Measurements from ENCODE around the gene CUL4A.
"Not testable (repeated sequence)": the region's sequence is repeated elsewhere in the genome, so short reads cannot be mapped to it uniquely, and the experiment has no call there.

Gene CUL4A

DNA sequence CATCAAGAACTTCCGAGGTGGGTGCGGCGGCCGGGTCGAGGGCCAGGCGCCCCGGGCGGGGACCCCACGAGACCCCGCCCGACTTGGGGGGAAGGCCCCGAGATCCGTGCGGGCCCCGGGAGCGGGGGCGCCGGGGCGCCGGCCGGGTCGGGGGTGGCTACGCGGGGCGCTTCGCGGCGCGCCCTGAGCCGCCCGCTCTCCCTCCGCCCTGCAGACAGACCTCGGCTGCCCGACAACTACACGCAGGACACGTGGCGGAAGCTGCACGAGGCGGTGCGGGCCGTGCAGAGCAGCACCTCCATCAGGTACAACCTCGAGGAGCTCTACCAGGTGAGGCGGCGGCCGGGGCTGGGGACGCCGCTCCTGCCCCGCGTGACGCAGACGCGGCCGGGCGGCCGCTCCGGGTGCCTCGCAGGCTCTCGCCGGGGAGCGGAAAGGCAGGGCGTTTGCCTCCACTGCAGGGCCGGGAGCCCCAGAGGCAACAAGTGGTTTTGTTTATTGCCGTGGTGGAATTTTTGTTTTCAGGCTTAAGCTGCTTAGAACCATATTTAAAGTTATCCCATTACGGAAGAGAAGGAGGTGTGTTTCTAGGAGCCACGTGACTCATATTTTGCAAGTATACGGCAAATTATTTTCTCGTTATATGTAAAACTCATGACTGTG is 477 bp downstream of the CUL4A start:
- peak; percentile 41 for DNase-seq

DNA sequence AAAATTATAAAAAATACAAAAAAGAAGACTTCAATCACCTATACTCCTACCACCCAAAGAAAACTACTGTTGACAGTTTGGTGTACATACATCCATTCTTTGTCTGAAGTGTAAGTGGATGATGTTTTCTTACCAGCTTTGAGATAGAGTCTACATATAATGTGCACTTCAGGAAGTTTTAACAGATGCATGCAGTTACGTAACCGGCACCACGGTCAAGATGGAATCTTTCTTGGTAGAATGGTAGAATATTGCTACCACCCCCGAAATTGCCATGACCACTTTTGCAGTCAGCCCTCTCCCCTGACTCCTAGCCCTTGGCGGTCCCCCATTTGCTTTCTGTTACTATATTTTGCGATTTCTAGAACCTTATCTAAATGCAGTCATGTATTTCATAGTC is 1.4 kb downstream of the CUL4A start:
- DNase-seq: no peak

- DNase-seq: no peak
Measured at GRCh38 chr13:113211774-113212173, 2.4 kb downstream of the CUL4A start.

DNA sequence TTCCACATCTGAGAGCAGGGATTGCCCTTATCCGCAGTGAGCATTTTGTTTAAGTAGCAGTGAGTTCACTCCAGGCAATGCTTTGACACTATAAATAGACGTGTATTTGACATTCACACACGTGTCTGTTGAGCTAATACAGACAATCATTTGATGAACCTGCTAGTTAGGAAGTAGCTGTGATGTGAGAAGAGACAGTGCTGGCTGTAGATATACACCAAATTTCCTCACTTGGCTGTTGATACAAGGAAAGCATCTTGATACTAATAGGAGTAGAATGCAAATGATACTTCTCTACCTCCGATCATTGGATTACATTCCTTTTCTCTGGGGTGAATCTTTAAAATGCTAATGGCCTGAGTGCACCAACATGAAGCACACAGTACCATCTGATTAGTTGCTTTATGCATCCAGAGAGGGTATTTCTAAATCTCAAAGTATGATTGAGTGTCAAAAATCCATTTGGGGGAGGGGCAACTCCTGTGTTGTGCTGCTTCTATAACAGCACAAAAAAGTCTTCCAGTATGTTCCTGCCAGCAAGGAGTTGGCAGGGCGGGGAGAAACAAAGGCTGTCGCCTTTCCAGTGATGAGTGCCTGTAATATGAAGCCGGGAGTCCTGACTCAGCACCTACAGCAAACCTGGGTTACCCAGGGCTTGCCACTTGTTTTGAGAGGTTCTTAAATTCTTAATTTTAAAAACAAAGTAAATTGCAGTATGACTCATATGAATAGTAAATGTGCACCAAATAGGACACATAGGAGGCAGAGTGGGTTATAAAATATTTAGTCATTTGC is 7.0 kb downstream of the CUL4A start:
- DNase-seq: peak; percentile 50

DNA sequence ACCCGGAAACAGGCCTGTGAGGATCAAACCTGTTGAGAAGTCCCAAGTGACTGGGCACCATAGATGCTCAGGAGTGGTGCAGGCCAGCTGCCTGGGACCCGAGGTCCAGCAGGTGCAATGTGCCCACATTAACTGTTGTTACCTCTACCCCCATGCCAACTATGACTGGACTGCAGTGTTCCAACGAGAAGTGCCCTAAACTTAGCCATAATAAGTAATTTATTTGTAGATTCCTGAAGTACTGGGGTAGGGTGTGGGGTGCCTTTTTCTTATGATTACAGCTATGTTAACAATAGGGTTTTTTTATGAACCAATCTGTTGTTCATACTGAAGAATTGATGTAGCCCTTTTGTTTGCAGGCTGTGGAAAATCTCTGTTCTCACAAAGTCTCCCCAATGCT is 9.2 kb downstream of the CUL4A start:
- DNase-seq: no peak

- no peak for DNase-seq
Measured at GRCh38 chr13:113219256-113219940, 10.0 kb downstream of the CUL4A start.

DNA sequence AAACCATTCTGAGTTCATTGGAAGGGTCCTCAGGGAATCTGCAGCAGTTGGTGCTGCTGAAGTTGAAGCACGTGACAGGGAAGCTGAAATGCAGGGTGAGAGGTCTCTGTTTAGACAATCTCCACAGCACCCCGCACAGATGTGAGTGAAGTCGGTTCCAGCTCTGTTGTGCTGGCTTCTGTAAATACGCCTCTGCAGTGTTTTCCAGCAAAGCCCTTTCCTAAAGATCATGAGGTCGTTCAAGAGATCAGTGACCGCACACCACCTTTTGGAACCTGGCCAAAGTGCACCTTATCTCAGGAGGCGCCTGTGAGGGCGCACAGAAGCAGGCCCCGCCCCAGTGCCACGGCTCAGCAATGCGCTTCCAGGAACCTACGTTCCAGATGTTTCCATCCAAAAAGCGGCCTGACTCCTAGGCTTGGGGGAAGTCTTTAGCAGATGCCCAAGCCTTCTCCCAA is 10.8 kb downstream of the CUL4A start:
- no peak for DNase-seq

DNA sequence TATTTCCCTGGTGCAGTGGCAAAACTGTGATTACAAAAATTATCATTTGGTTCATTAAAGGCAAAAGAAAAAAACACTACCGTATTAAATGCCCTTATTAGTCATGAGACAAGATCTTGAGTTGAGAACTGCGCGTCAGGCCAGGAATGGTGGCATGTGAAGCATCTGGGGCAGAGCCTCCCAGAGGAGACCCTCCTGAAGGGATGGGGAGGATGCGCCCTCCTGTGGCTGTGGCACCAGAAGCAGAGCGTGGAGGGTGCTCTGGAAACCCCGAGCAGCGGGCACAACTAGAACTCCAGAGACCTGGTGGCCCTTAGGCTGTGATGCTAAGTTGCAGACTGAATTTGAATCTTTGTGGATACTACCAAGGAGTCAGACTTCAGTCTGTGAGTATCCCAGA is 11.5 kb downstream of the CUL4A start:
- DNase-seq: no peak

DNA sequence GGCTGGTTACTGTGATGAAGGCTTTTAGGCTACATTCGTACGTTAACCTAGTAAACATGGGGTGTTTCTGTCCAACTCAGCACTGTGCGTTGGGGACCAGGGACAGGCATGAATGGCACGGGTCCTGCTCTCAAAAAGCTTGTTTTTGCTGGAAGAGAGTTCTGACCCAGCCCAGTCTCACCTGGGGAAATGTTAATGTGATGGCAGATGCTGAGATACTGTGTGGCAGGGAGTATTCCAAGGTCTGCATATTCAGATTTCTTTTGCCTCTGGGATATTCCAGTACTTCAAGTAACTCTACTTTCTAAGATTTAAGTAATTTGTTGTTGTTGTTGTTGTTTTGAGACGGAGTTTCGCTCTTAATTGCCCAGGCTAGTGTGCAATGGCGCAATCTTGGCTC is 13.7 kb downstream of the CUL4A start:
- DNase-seq: no peak

DNA sequence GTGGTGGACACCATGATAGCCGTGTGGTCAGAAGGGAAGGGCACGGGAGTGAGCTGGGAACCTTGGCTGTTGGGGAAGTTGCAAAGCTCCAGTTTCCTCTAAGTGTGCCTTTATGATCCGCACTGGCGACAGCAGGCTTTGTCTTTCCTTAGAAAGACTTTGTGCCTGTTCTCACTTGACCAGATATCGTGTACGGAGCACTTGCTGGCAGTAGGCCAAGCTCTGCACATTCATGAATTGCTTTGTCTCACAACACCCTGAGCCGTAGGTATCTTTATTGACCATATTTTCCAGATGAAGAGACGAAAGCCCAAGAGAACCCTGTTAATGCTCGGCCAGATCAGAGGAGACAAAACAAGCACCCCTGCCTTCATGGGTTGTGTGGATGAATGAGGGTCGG is 15.1 kb downstream of the CUL4A start:
- peak; percentile 21 for DNase-seq

DNA sequence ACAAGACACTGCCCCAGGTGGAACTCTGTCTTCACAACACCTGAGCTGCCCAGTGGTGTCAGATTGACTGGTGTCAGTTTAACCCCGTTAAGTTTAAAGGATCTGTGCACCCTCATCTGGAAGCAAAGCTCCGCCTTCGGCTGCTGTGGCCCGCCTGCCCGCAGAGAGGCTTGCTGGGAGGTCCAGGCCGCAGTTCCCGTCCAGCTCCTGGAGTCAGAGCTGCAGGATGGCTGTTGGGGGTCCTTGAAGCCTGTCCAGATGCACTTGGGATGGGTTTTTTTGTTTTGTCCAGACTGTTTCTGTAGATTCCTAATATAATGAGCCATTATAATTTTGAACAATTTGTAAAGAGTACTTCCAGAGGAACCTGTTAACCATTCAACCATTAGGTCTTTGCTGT is 16.1 kb downstream of the CUL4A start:
- DNase-seq: no peak

- no peak for DNase-seq
Measured at GRCh38 chr13:113226873-113227450, 17.5 kb downstream of the CUL4A start.

GRCh38 chr13:113229161-113229560 is 19.7 kb downstream of the CUL4A start:
- no peak for DNase-seq

DNA sequence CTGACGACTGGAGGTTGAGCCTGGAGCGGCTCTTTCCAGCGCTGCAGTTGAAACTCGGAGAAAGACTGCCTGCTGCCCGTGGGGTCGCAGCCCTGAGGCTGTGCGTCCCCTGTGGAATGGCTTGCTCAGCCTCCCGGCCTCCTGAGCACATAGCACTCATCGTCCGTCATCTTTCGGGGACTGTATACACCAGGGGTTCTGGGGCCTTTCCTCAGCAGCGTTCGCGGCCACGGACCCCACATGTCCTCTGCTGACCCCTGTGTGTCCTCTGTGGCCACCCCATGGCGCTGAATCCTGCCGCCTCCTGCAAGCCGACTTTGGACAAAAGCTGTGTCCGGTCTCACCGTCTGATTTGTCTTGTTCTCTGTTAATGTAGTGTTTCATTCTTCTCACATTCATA is 20.4 kb downstream of the CUL4A start:
- DNase-seq: no peak

DNA sequence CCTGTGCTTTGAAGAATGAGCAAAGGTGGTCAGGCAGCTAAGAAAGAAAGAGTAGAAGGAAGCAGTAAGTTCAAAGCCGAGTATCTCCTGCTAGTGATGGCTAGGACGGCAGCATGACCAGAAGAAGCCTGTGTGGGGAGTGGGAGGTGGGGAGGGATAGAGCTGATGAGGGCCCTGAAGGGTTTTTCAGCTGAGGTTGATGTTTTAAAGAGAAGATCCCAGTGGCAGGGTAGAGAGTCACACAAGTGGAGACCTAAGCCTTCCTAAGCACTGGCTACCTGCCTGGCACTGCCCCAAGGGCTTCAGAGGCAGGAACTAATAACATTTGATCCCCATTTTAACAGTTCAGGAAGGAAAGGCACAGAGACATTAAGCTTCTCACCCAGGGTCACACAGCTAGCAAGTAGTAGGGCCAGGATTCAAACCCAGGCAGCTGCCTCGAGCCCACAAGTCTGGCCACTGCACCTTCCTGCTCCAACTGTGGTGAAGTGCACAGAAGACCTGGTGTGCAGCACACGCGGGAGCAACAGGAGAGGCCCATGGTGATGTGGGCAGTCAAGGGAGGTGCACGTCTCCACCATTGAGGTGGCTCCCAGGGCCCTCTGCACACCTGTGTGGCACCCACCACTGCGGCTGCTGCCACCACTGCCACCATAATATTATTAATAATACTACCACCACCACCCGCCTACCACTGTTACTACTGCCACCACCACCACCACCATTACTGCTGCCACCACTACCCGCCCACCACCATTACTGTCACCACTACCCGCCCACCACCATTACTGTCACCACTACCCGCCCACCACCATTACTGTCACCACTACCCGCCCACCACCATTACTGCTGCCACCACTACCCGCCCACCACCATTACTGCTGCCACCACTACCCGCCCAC is 22.1 kb downstream of the CUL4A start:
- DNase-seq: no peak

GRCh38 chr13:113232208-113233003 is 23.0 kb downstream of the CUL4A start:
- DNase-seq: no peak

GRCh38 chr13:113233101-113233500 is 23.7 kb downstream of the CUL4A start:
- no peak for DNase-seq

GRCh38 chr13:113238536-113238935 is 29.1 kb downstream of the CUL4A start:
- no peak for DNase-seq

DNA sequence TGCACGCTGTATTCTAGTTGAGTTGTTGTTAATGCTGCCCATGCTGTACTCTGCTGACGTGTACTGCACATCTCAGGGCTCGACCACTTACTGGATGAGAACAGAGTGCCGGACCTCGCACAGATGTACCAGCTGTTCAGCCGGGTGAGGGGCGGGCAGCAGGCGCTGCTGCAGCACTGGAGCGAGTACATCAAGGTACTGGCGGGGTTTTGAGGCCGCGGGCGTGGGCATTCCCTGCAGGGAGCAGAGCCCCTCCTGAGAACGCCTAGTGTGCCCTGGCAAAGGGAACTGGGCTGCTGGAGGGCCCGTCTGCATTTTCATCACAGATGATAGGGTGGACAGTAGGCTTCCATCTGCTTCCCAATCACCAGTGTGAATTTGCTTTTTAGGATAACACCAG is 29.9 kb downstream of the CUL4A start:
- DNase-seq: no peak

DNA sequence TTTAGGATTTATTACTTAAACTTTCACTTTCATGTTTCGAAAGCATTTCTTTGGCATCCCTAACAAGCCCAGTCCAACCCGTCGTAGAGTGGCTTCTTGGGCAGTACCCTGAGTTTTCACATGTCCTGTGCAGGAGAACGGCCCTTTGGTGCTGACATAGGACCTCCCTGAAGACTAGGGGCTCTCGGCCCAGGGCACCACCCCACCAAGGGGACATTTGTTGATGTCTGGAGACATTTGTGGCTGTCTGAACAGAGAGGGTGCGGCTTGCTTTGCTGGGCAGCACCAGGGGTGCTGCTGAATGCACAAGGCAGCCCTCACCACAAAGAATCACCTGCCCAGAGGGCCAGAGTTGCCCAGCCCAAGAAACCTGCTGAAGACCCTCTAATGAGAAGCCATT is 30.6 kb downstream of the CUL4A start:
- DNase-seq: no peak

DNA sequence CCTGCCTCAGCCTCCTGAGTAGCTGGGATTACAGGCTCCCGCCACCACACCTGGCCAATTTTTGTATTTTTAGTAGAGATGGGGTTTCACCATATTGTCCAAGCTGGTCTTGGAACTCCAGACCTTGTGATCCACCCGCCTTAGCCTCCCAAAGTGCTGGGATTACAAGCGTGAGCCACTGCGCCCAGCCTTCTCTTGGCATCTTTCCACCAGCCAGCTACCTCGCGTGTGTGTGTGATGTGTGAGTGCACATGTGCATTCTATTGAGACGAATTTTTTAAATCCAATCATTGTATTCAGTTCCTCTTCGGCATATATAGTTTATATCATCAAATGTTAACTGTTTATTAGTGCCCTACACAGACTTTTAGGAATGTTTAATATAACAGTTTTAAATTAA is 32.2 kb downstream of the CUL4A start:
- not testable (repeated sequence) for DNase-seq

DNA sequence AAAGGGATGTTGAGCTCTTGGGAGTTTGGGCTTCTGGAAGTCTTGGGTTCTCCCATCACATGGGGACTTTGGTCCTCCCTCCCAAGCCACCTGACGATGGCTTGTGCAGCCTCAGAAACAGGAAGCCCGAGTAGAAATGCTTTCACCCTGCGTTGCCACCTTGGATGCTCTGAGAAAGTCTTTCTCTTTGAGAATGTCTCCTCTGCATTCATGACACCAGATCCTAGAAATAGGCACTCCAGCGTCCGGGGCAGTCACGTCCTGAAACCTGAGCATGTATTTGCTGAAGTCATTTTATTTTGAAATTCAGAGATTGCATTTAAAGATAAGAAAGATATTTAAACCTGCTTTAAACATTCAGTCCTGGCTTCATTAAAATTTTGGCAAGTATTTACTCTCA is 34.4 kb downstream of the CUL4A start:
- no peak for DNase-seq
